Stimulated activated CD8-positive, alpha-beta memory T cell treated with anti-CD3 and anti-CD28 coated beads, Interleukin-4, amount 100 ng/mL, for 4 hours (primary cell): ENCODE data around the gene LILRA5.
A peak's percentile ranks its signal among the peaks of the same experiment; 100 is the strongest.
"Not testable (repeated sequence)": the region's sequence is repeated elsewhere in the genome, so short reads cannot be mapped to it uniquely, and the experiment has no call there.

Experiments
- DNase-seq, 2 donors: peaks; one replicate each; pipeline ENCODE4 v3.0.0-alpha.2; 2020; ENCODE audit warnings: low read depth in 2 of 2, low spot score in 1 of 2

The LILRA5 gene

GRCh38 chr19:54277111-54277615 lies 35.8 kb downstream of the LILRA5 start:
- DNase-seq: not testable (repeated sequence)

- DNase-seq: no peak
These were observed 37.0 kb downstream of the LILRA5 start for GRCh38 chr19:54275951-54276350.

GRCh38 chr19:54274516-54274915 lies 38.5 kb downstream of the LILRA5 start:
- not testable (repeated sequence) for DNase-seq

GRCh38 chr19:54273821-54274220 lies 39.1 kb downstream of the LILRA5 start:
- no peak for DNase-seq

GRCh38 chr19:54272181-54272580 lies 40.8 kb downstream of the LILRA5 start:
- DNase-seq: not testable (repeated sequence)

GRCh38 chr19:54271587-54271986 lies 41.4 kb downstream of the LILRA5 start:
- DNase-seq: not testable (repeated sequence)

GRCh38 chr19:54271106-54271505 lies 41.9 kb downstream of the LILRA5 start:
- DNase-seq: no peak

- no peak for DNase-seq
These were observed 44.0 kb downstream of the LILRA5 start for GRCh38 chr19:54268936-54269335.

- DNase-seq: peak; percentile 30 to 48
These were observed 46.8 kb downstream of the LILRA5 start for GRCh38 chr19:54266133-54266532.

- no peak for DNase-seq
These were observed 50.5 kb downstream of the LILRA5 start for GRCh38 chr19:54262470-54262869.

- no peak for DNase-seq
These were observed 50.9 kb downstream of the LILRA5 start for GRCh38 chr19:54262066-54262465.

- DNase-seq: no peak
These were observed 55.9 kb downstream of the LILRA5 start, which contains the start of gene LILRB5 for GRCh38 chr19:54257116-54257480. LILRB5 (minus strand) TSS chr19:54257273; CDS start chr19:54257193, 80 bp downstream.
